Ishikawa (cell line): ENCODE data around the gene UGT1A8.

ENCODE experiments used
- EP300 ChIP-seq: IDR thresholded peaks from 2 replicates; pipeline ENCODE4 v1.6.1; 2012; ENCODE audit warnings: borderline replicate concordance
- MAX ChIP-seq: IDR thresholded peaks from 2 replicates; pipeline ENCODE4 v1.6.1; 2012
- TAF1 ChIP-seq: IDR thresholded peaks from 2 replicates; pipeline ENCODE4 v1.6.1; 2012; ENCODE audit warnings: low read depth, mild to moderate bottlenecking
- TCF12 ChIP-seq: IDR thresholded peaks from 2 replicates; pipeline ENCODE4 v1.6.1; 2012; ENCODE audit warnings: low read depth
- YY1 ChIP-seq: IDR thresholded peaks from 2 replicates; pipeline ENCODE4 v1.6.1; 2012; ENCODE audit warnings: low read depth
- ZBTB7A ChIP-seq: IDR thresholded peaks from 2 replicates; pipeline ENCODE4 v1.6.1; 2012; ENCODE audit warnings: low read depth

GRCh38 chr2:233668605-233669260, 51.3 kb downstream of the UGT1A8 start:
- no peak for TF ChIP-seq YY1
- TF ChIP-seq EP300, result no peak
- no peak for TF ChIP-seq MAX
- no peak for TF ChIP-seq TAF1
- TF ChIP-seq TCF12, result no peak
- no peak for TF ChIP-seq ZBTB7A
